T-cell (primary cell): ENCODE measurements around the gene EPHA10. TPM values are rescaled to one million over a fixed set of nuclear protein-coding genes. Genes with fewer than 3 reads are reported as not detected.
"Not testable (repeated sequence)": the region's sequence is repeated elsewhere in the genome, so short reads cannot be mapped to it uniquely, and the experiment has no call there.

ENCODE experiments used
- ATAC-seq, 4 experiments: fragments of 200-7000 bp in 3 of 4; fragments of 150-1000 bp in 1 of 4; cut with Tn5 transposase; replicated peaks in 1 of 4; 1 replicate in 3 of 4; 2 replicates in 1 of 4; pipeline ENCODE4 v1.10.0; 2021; ENCODE audit warnings: moderate library complexity in 3 of 4, mild to moderate bottlenecking in 2 of 4, moderate number of reproducible peaks in 1 of 4
- CTCF ChIA-PET, 2 donors: fragments of 300-600 bp; sonication (Branson Sonifier 250); formaldehyde crosslinking; loops; one replicate each; lab custom pipeline; 2022; ENCODE audit warnings: antibody characterized with exemption in 2 of 2; lab: Charles Lee
- POLR2A ChIA-PET, 2 donors: fragments of 300-600 bp; sonication (Branson Sonifier 250); formaldehyde crosslinking; loops; one replicate each; lab custom pipeline; 2022; ENCODE audit warnings: antibody characterized with exemption in 2 of 2; lab: Charles Lee
- DNase-seq, 35 experiments: peaks; one replicate each; pipeline versions ENCODE4 v3.0.0 to v3.0.0-alpha.2; 2013 to 2023
- H3K27ac ChIP-seq: one replicate; pipeline ENCODE4 v1.5.1; 2013; ENCODE audit warnings: low read length
- H3K27me3 ChIP-seq, 2 experiments: replicated peaks in 1 of 2; 1 replicate in 1 of 2; 2 replicates in 1 of 2; pipeline versions ENCODE4 v1.6.1 to v1.7.0; 2013; ENCODE audit warnings: low read length in 1 of 2, mixed read lengths in 1 of 2; ENCODE audit not compliant: control insufficient read depth in 2 of 2, insufficient read depth in 2 of 2; ENCODE audit errors: extremely low read depth in 1 of 2
- H3K36me3 ChIP-seq, 2 donors: 1 replicate in 1 of 2; 2 replicates in 1 of 2; pipeline versions ENCODE4 v1.6.1 to v1.7.0; 2013; ENCODE audit warnings: low read length in 1 of 2; ENCODE audit not compliant: control insufficient read depth in 2 of 2, insufficient read depth in 1 of 2; ENCODE audit errors: extremely low read depth in 1 of 2
- H3K4me1 ChIP-seq, 2 experiments: 1 replicate in 1 of 2; 2 replicates in 1 of 2; pipeline versions ENCODE4 v1.6.1 to v1.7.0; 2013; ENCODE audit warnings: low read length in 2 of 2, mixed read lengths in 1 of 2; ENCODE audit not compliant: insufficient read depth in 2 of 2, control insufficient read depth in 1 of 2; ENCODE audit errors: extremely low read depth in 1 of 2
- H3K4me3 ChIP-seq, 2 donors: 1 replicate in 1 of 2; 2 replicates in 1 of 2; pipeline versions ENCODE4 v1.5.1 to v1.7.0; 2013; ENCODE audit warnings: mild to moderate bottlenecking in 2 of 2, low read length in 1 of 2, moderate library complexity in 1 of 2; ENCODE audit not compliant: control insufficient read depth in 1 of 2; ENCODE audit errors: extremely low read depth in 1 of 2
- H3K9me3 ChIP-seq: 2 replicates; pipeline ENCODE4 v1.7.0; 2013
- H3K27ac Mint-ChIP-seq, 2 donors: one replicate each; pipeline ENCODE4 v1.8.0; 2020 to 2021; ENCODE audit warnings: mild to moderate bottlenecking in 2 of 2, mixed read lengths in 2 of 2
- H3K27me3 Mint-ChIP-seq, 2 donors: one replicate each; pipeline ENCODE4 v1.8.0; 2021 to 2022; ENCODE audit warnings: mixed read lengths in 2 of 2
- H3K36me3 Mint-ChIP-seq: one replicate; pipeline ENCODE4 v1.8.0; 2021; ENCODE audit warnings: mixed read lengths
- H3K4me1 Mint-ChIP-seq, 3 donors: one replicate each; pipeline ENCODE4 v1.8.0; 2020 to 2022; ENCODE audit warnings: mixed read lengths in 3 of 3, mild to moderate bottlenecking in 1 of 3
- H3K4me3 Mint-ChIP-seq, 3 donors: one replicate each; pipeline ENCODE4 v1.8.0; 2020 to 2022; ENCODE audit warnings: mild to moderate bottlenecking in 3 of 3, mixed read lengths in 3 of 3, moderate library complexity in 3 of 3
- H3K9me3 Mint-ChIP-seq, 3 donors: one replicate each; pipeline ENCODE4 v1.8.0; 2020 to 2022; ENCODE audit warnings: mixed read lengths in 3 of 3
- WGBS: methylation state at CpG from one replicate; pipeline ENCODE4 v1.1.5; 2013; ENCODE audit warnings: missing lambda C conversion rate; ENCODE audit not compliant: insufficient coverage; 5-methylcytosine and 5-hydroxymethylcytosine counted together
- total RNA-seq, 35 experiments: library from RNA in 6 of 35; stranded (reverse) in 6 of 35; fragments of 120-200 nt in 1 of 35; gene quantifications; one replicate each; pipeline versions ENCODE4 v1.2.1 to v1.2.4 and lab custom pipeline; 2013 to 2026

EPHA10 gene
- total RNA-seq, 5 donors from 2014 or later (not counting 1 experiment from before 2014, with no cell fraction given): 0.35 to 1.4 (median 0.72) TPM; not detected in 2

- Histone ChIP-seq H3K4me1 (no peaks in the 10 kb centered on the region), H3K27ac (no peak overlapping the region), H3K27me3 (peaks cover 0 to 16% of the 10 kb centered on the region in 2 experiments), H3K36me3 (no peaks in the 10 kb centered on the region), H3K9me3 (no peaks in the 10 kb centered on the region), H3K4me3 (no peak overlapping the region)
- H3K4me1 Mint-ChIP-seq: no peaks in the 10 kb centered on the region
- DNase-seq (no peak), ATAC-seq (no peak)
- H3K27me3 Mint-ChIP-seq: peaks cover 29 to 39% of the 10 kb centered on the region in 2 donors
- H3K9me3 Mint-ChIP-seq: peaks cover 0 to 7% (median 0%) of the 10 kb centered on the region in 3 donors
- WGBS: 81% methylated on average over 2 of the region's 9 CpGs
- no peak overlapping the region for H3K4me3 Mint-ChIP-seq
- POLR2A ChIA-PET: no interaction called here
- H3K36me3 Mint-ChIP-seq: no peaks in the 10 kb centered on the region
- H3K27ac Mint-ChIP-seq: no peak overlapping the region
- CTCF ChIA-PET: no interaction called here
Observed at GRCh38 chr1:37741130-37741529, 23.8 kb downstream of the EPHA10 start.

- no CpG with 5 or more reads among the region's 2 CpGs for WGBS
- peak in 1 of 4 experiments; percentile 20 for ATAC-seq
- no peaks in the 10 kb centered on the region for H3K9me3 ChIP-seq
Observed at GRCh38 chr1:37739222-37739621, 25.7 kb downstream of the EPHA10 start.

GRCh38 chr1:37738619-37739018 is 26.3 kb downstream of the EPHA10 start:
- peaks cover 36 to 56% of the 10 kb centered on the region in 2 donors for H3K27me3 Mint-ChIP-seq
- H3K9me3 ChIP-seq, CTCF ChIA-PET, H3K4me3 Mint-ChIP-seq, DNase-seq, H3K36me3 Mint-ChIP-seq, H3K27ac ChIP-seq, H3K4me1 Mint-ChIP-seq, ATAC-seq, H3K9me3 Mint-ChIP-seq, POLR2A ChIA-PET, H3K4me3 ChIP-seq, H3K36me3 ChIP-seq, H3K4me1 ChIP-seq, H3K27ac Mint-ChIP-seq: not testable (repeated sequence)
- peaks cover 0 to 31% of the 10 kb centered on the region in 2 experiments for H3K27me3 ChIP-seq
- 80% methylated on average over 3 of the region's 4 CpGs for WGBS

More at GRCh38 chr1:37739222-37739621, 25.7 kb downstream of the EPHA10 start:
- Mint-ChIP-seq H3K9me3 (peaks cover 0 to 7% (median 0%) of the 10 kb centered on the region in 3 donors), H3K36me3 (no peaks in the 10 kb centered on the region), H3K27me3 (peaks cover 30 to 53% of the 10 kb centered on the region in 2 donors), H3K27ac (no peak overlapping the region), H3K4me3 (no peak overlapping the region), H3K4me1 (peaks cover 0 to 7% (median 2%) of the 10 kb centered on the region in 3 donors)
- POLR2A ChIA-PET: no interaction called here
- no peak for DNase-seq
- Histone ChIP-seq H3K27me3 (peaks cover 0 to 27% of the 10 kb centered on the region in 2 experiments), H3K4me3 (no peak overlapping the region), H3K27ac (no peak overlapping the region), H3K4me1 (peaks cover 0 to 4% of the 10 kb centered on the region in 2 experiments), H3K36me3 (no peaks in the 10 kb centered on the region)
- CTCF ChIA-PET: no interaction called here

- H3K4me3 Mint-ChIP-seq, H3K4me3 ChIP-seq, H3K9me3 Mint-ChIP-seq, ATAC-seq, H3K36me3 ChIP-seq, H3K27ac Mint-ChIP-seq, H3K9me3 ChIP-seq, DNase-seq, CTCF ChIA-PET, H3K4me1 Mint-ChIP-seq, H3K27ac ChIP-seq, H3K4me1 ChIP-seq, H3K36me3 Mint-ChIP-seq: not testable (repeated sequence)
- WGBS: 82% methylated on average over 5 of the region's 7 CpGs
- POLR2A ChIA-PET: interaction anchor here in 1 of 2 donors (0.6 kb wide), 1 partner anchor 1990 kb away, joined by 3 read pairs; no protein-coding TSS in a partner anchor
- peaks cover 42 to 59% of the 10 kb centered on the region in 2 donors for H3K27me3 Mint-ChIP-seq
- H3K27me3 ChIP-seq: peaks cover 0 to 38% of the 10 kb centered on the region in 2 experiments
Observed at GRCh38 chr1:37737975-37738374, 26.9 kb downstream of the EPHA10 start.

- H3K36me3 ChIP-seq: no peaks in the 10 kb centered on the region
- H3K4me1 ChIP-seq: peaks cover 0 to 4% of the 10 kb centered on the region in 2 experiments
- peaks cover 0 to 36% of the 10 kb centered on the region in 2 experiments for H3K27me3 ChIP-seq
- Mint-ChIP-seq H3K4me3 (peak overlapping the region in 1 of 3 donors; percentile 35), H3K27me3 (peaks cover 38 to 44% of the 10 kb centered on the region in 2 donors), H3K27ac (no peak overlapping the region), H3K9me3 (peaks cover 0 to 7% (median 0%) of the 10 kb centered on the region in 3 donors), H3K4me1 (peaks cover 0 to 7% (median 2%) of the 10 kb centered on the region in 3 donors), H3K36me3 (no peaks in the 10 kb centered on the region)
- 42% methylated on average over 21 of the region's 32 CpGs for WGBS
- CTCF ChIA-PET: interaction anchor here in 1 of 2 donors (0.7 kb wide), 1 partner anchor 1622 kb away, joined by 3 read pairs; no protein-coding TSS in a partner anchor
- no peak overlapping the region for H3K4me3 ChIP-seq
- ATAC-seq: no peak
- no peaks in the 10 kb centered on the region for H3K9me3 ChIP-seq
- DNase-seq: no peak
- POLR2A ChIA-PET: no interaction called here
- H3K27ac ChIP-seq: no peak overlapping the region
Observed at GRCh38 chr1:37734629-37735591, 30.0 kb downstream of the EPHA10 start.

- H3K9me3 ChIP-seq: no peaks in the 10 kb centered on the region
- Mint-ChIP-seq H3K4me3 (no peak overlapping the region), H3K4me1 (peaks cover 0 to 7% (median 2%) of the 10 kb centered on the region in 3 donors), H3K9me3 (peaks cover 0 to 3% (median 0%) of the 10 kb centered on the region in 3 donors), H3K27me3 (peaks cover 48 to 52% of the 10 kb centered on the region in 2 donors), H3K27ac (no peak overlapping the region), H3K36me3 (no peaks in the 10 kb centered on the region)
- H3K4me1 ChIP-seq: peaks cover 0 to 4% of the 10 kb centered on the region in 2 experiments
- ChIA-PET CTCF (no interaction called here), POLR2A (no interaction called here)
- ATAC-seq (no peak), DNase-seq (no peak)
- H3K36me3 ChIP-seq: no peaks in the 10 kb centered on the region
- H3K27me3 ChIP-seq: peaks cover 0 to 44% of the 10 kb centered on the region in 2 experiments
- 79% methylated on average over 9 of the region's 12 CpGs for WGBS
- H3K4me3 ChIP-seq: no peak overlapping the region
- H3K27ac ChIP-seq: no peak overlapping the region
Observed at GRCh38 chr1:37732111-37732780, 32.7 kb downstream of the EPHA10 start.
